Fibroblast of lung (primary cell): Measurements from ENCODE around the gene PDE4D.
A peak's percentile ranks its signal among the peaks of the same experiment; 100 is the strongest.

Experiments used
- EZH2 ChIP-seq: IDR thresholded peaks from 2 replicates; pipeline ENCODE4 v1.5.1; 2012; ENCODE audit warnings: low read length, control low read depth, mild to moderate bottlenecking; ENCODE audit errors: missing control alignments
- TF ChIP-seq, protein P1 (sequence below), 2 donors: IDR thresholded peaks in 1 of 2; conservative IDR thresholded peaks in 1 of 2; 1 replicate in 1 of 2; 2 replicates in 1 of 2; pipeline ENCODE4 v1.5.1; 2011 to 2012; ENCODE audit warnings: low read length in 2 of 2, control low read depth in 1 of 2, inconsistent platforms in 1 of 2, low read depth in 1 of 2, mild to moderate bottlenecking in 1 of 2

DNA sequence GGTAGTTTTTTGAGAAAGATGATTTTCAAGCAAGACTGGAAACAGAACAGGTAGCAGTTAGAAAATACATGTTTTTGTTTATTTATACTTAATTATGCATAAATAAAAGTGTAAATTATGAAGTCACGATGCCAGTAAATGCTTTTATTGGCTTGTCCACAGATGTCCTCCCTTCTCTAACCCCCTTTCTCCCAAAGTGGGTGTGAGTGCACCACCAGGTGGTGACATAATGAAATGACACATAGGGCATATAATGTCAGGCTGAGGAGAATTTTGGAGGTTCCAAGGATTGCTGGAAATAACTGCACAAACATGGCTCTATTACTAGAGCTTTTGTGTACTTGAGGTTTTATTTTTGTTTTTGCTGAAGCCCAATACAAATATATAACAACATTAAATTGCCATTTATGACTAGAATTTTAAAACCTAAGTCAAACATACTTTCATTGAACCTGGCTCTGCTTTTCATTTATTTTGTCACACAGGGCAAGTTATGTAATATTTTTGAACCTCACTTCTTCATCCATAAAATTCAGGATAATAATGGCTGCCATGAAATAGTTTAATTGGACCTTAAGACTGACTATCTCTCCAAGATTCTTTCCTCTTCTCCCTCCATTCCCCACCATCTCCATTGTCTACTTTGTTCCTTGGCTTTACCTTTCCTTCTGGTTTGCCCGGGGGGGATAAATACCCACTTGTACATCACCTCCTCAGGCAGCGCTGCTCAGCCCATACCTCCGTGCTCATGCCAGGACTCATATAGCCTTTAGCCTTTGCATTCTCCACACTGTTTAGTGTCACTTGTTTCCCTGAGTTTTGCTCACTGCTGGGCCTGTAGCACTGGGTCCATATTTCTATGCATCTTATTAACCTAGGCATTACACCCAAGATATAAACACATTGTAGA, 168.8 kb downstream of the PDE4D start:
- TF ChIP-seq, protein P1, sequence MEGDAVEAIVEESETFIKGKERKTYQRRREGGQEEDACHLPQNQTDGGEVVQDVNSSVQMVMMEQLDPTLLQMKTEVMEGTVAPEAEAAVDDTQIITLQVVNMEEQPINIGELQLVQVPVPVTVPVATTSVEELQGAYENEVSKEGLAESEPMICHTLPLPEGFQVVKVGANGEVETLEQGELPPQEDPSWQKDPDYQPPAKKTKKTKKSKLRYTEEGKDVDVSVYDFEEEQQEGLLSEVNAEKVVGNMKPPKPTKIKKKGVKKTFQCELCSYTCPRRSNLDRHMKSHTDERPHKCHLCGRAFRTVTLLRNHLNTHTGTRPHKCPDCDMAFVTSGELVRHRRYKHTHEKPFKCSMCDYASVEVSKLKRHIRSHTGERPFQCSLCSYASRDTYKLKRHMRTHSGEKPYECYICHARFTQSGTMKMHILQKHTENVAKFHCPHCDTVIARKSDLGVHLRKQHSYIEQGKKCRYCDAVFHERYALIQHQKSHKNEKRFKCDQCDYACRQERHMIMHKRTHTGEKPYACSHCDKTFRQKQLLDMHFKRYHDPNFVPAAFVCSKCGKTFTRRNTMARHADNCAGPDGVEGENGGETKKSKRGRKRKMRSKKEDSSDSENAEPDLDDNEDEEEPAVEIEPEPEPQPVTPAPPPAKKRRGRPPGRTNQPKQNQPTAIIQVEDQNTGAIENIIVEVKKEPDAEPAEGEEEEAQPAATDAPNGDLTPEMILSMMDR (conservative IDR thresholded peaks at IDR 0.05 in 1 of 2, IDR thresholded peaks at IDR 0.05 in 1 of 2; ENCODE audit: low read depth in 1 of 2, low read length in 2 of 2) = peak; percentile 64 to 78
- TF ChIP-seq EZH2 = no peak
